ENCODE data around the gene LTB4R2. TPM values are rescaled to one million over a fixed set of nuclear protein-coding genes. Genes with fewer than 3 reads are reported as not detected.
A peak's percentile ranks its signal among the peaks of the same experiment; 100 is the strongest.

Gene LTB4R2
- total RNA-seq, 2 donors from 2014 or later, result 13.7 to 27.1 TPM

DNA sequence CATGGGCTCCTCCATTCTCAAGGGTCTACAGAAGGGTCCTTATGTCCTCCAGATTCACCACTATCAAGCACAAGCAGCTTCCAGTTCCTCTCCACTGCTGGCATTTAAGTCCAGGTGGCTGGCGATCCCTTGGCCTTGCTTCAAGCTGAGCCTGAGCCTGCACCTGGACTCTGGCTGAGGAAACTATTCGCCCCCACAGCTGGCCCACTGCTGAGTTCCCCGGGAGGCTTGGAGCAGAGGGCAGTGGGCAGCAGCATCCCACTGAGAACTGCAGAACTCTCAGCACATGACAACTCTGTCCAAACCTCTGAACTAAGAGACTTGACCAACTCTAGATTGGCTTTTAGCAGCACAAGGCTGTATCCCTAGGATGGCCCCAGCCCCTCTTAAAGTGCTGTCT lies 27.2 kb upstream of the LTB4R2 start:
- Mint-ChIP-seq H3K4me3 (no peak overlapping the region), H3K27me3 (no peaks in the 10 kb centered on the region), H3K9me3 (no peaks in the 10 kb centered on the region), H3K27ac (no peak overlapping the region), H3K36me3 (no peaks in the 10 kb centered on the region), H3K4me1 (ENCODE audit: low read depth in 2 of 2) (peaks cover 24% of the 10 kb centered on the region in 2 donors)
- DNase-seq (ENCODE audit: low spot score), result no peak
- ATAC-seq, result no peak

DNA sequence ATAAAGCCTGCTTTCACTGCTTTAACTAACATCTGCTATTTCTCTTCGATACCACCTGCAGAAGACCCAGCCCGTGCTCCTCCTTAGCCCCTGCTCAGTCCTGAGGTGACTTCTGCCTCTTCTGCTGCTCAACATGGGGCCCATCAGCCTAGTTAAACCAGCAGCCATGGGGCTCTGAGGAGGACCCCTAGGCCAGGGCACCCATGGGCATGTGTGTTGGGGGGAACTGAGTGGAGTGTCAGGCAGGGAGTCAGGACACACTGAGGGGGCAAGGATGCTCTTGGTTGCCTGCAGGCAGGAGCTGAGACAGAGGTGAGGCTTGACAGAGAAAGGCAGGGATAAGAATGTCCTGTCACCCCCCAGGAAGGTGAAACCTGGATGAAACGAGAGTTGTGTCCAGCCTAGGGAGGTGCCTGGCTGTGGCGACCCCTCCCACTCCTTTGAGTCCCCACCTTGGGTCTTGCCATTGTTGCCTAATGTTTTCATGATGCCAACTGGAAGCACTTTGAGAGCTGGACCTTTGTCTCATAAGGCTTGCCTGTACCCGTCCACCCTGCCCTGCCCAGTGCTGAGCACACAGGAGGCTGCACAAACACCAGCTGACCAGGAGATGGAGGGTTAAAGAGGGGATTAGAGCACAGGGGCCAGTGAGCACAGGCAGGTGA lies 26.0 kb upstream of the LTB4R2 start:
- ATAC-seq (no peak), DNase-seq (ENCODE audit: low spot score) (no peak)
- Mint-ChIP-seq H3K27ac (no peak overlapping the region), H3K4me1 (ENCODE audit: low read depth in 2 of 2) (peaks cover 18 to 26% of the 10 kb centered on the region in 2 donors), H3K4me3 (no peak overlapping the region), H3K36me3 (no peaks in the 10 kb centered on the region), H3K27me3 (no peaks in the 10 kb centered on the region), H3K9me3 (no peaks in the 10 kb centered on the region)

DNA sequence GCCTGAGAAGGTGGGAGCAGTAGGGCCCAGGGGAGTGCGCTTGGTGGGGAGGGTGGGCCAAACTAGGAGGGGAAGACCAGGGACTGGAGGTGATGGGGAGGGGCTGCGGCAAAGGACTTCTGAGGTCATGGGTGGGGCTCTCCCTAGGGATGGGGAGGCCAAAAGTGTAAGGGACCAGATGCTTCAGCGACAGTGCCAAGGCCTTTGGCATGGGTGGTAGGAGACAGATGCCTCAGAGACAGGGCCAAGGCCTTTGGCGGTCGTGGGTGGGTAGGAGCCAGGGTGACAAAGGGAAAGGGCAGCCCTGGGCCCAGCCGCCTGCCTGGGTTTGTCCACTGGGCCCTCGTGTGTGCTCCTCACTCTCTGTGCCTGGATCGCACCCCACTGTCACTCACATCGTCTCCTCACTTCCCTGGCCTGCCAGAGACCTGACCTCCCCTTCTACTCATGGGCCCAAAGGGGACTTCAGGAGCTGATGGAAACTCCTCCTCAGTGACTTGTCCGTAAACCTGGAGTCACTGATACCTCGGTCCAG lies 25.4 kb upstream of the LTB4R2 start:
- H3K9me3 Mint-ChIP-seq, result no peaks in the 10 kb centered on the region
- DNase-seq (ENCODE audit: low spot score) (no peak), ATAC-seq (peak in 1 of 2 donors; percentile 15)
- peaks cover 15 to 25% of the 10 kb centered on the region in 2 donors for H3K4me1 Mint-ChIP-seq (ENCODE audit: low read depth in 2 of 2)
- no peak overlapping the region for H3K4me3 Mint-ChIP-seq
- H3K27me3 Mint-ChIP-seq, result no peaks in the 10 kb centered on the region
- no peak overlapping the region for H3K27ac Mint-ChIP-seq
- no peaks in the 10 kb centered on the region for H3K36me3 Mint-ChIP-seq

- Mint-ChIP-seq H3K36me3 (peaks cover 2% of the 10 kb centered on the region), H3K4me3 (no peak overlapping the region), H3K4me1 (ENCODE audit: low read depth in 2 of 2) (peaks cover 22 to 28% of the 10 kb centered on the region in 2 donors), H3K27me3 (no peaks in the 10 kb centered on the region), H3K9me3 (no peaks in the 10 kb centered on the region), H3K27ac (no peak overlapping the region)
- ATAC-seq (no peak), DNase-seq (ENCODE audit: low spot score) (no peak)
These were observed 24.6 kb upstream of the LTB4R2 start for GRCh38 chr14:24285351-24285750.

- Mint-ChIP-seq H3K27me3 (no peaks in the 10 kb centered on the region), H3K27ac (no peak overlapping the region), H3K4me3 (no peak overlapping the region), H3K36me3 (peaks cover 8% of the 10 kb centered on the region), H3K4me1 (ENCODE audit: low read depth in 2 of 2) (peaks cover 21 to 23% of the 10 kb centered on the region in 2 donors), H3K9me3 (no peaks in the 10 kb centered on the region)
- ATAC-seq, result no peak
- DNase-seq (ENCODE audit: low spot score), result no peak
These were observed 22.9 kb upstream of the LTB4R2 start for GRCh38 chr14:24286996-24287395.

GRCh38 chr14:24289649-24290280 lies 20.2 kb upstream of the LTB4R2 start:
- H3K36me3 Mint-ChIP-seq, result peaks cover 8% of the 10 kb centered on the region
- no peak for DNase-seq (ENCODE audit: low spot score)
- H3K9me3 Mint-ChIP-seq, result no peaks in the 10 kb centered on the region
- peaks cover 21 to 23% of the 10 kb centered on the region in 2 donors for H3K4me1 Mint-ChIP-seq (ENCODE audit: low read depth in 2 of 2)
- H3K27ac Mint-ChIP-seq, result no peak overlapping the region
- H3K4me3 Mint-ChIP-seq, result no peak overlapping the region
- H3K27me3 Mint-ChIP-seq, result no peaks in the 10 kb centered on the region
- ATAC-seq, result peak; percentile 94 to 98

DNA sequence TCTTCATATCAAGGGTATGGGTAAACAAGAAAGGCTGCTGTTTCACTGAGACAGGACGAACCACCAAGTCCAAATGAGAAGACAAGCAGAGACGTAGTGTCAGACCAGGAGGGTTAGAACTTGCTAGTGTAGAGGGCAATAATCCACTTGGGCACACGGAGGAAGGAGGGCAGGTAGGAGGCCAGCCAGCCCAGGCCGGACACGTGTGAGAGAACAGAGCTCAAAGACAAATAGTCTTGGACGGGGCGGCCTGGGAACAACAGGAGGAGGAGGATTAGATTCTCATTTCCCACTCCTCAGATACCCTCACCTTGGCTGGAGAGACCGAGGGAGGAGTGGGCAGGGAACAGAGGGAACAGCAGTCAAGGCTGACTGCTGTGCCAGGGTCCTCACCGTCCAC lies 19.2 kb upstream of the LTB4R2 start:
- H3K9me3 Mint-ChIP-seq, result no peaks in the 10 kb centered on the region
- H3K27ac Mint-ChIP-seq, result no peak overlapping the region
- H3K27me3 Mint-ChIP-seq, result no peaks in the 10 kb centered on the region
- peaks cover 8% of the 10 kb centered on the region for H3K36me3 Mint-ChIP-seq
- no peak overlapping the region for H3K4me3 Mint-ChIP-seq
- peaks cover 21 to 23% of the 10 kb centered on the region in 2 donors for H3K4me1 Mint-ChIP-seq (ENCODE audit: low read depth in 2 of 2)
- DNase-seq (ENCODE audit: low spot score) (no peak), ATAC-seq (no peak)

DNA sequence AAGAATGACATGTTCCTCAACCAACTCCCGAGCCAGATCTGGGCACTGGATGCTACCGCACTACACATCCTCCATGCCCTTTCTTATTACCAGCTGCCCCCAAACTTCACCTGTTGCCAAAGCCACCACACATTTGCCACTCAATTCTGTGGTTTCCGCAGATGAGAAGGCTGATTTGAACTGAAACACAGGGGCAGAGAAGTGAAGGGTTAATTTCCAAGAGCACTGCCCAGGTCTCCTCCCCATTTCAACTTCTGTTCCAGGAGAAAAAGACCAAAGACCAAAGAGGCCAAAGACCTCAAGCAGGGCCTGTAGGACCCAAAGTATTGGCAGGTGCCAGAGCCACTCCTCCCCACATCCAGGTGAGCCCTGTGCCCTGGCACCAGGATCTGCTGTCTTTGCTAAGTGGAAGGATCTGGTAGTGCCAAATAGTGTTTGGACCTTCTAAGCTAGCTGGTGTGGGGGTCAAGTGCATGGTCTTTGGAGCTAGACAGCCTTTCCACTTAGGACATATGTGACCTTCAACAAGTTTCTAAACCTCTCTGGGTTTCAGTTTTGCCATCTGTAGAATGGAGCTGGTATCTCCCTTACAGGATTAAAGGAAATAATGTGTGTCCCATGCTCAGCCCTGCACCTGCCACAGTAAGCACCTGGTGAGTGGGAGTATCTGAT lies 18.4 kb upstream of the LTB4R2 start:
- DNase-seq (ENCODE audit: low spot score), result no peak
- H3K27ac Mint-ChIP-seq, result no peak overlapping the region
- H3K4me3 Mint-ChIP-seq, result no peak overlapping the region
- ATAC-seq, result no peak
- H3K36me3 Mint-ChIP-seq, result peaks cover 8% of the 10 kb centered on the region
- peaks cover 28 to 31% of the 10 kb centered on the region in 2 donors for H3K4me1 Mint-ChIP-seq (ENCODE audit: low read depth in 2 of 2)
- no peaks in the 10 kb centered on the region for H3K27me3 Mint-ChIP-seq
- H3K9me3 Mint-ChIP-seq, result no peaks in the 10 kb centered on the region

GRCh38 chr14:24292118-24292807 lies 17.7 kb upstream of the LTB4R2 start:
- H3K36me3 Mint-ChIP-seq, result peaks cover 8% of the 10 kb centered on the region
- H3K27ac Mint-ChIP-seq, result no peak overlapping the region
- no peak overlapping the region for H3K4me3 Mint-ChIP-seq
- DNase-seq (ENCODE audit: low spot score) (no peak), ATAC-seq (no peak)
- no peaks in the 10 kb centered on the region for H3K9me3 Mint-ChIP-seq
- H3K4me1 Mint-ChIP-seq (ENCODE audit: low read depth in 2 of 2), result peaks cover 35 to 38% of the 10 kb centered on the region in 2 donors
- H3K27me3 Mint-ChIP-seq, result no peaks in the 10 kb centered on the region

- DNase-seq (ENCODE audit: low spot score) (no peak), ATAC-seq (no peak)
- Mint-ChIP-seq H3K36me3 (peaks cover 8% of the 10 kb centered on the region), H3K27me3 (no peaks in the 10 kb centered on the region), H3K4me3 (no peak overlapping the region), H3K27ac (no peak overlapping the region), H3K4me1 (ENCODE audit: low read depth in 2 of 2) (peaks cover 33 to 39% of the 10 kb centered on the region in 2 donors), H3K9me3 (no peaks in the 10 kb centered on the region)
These were observed 16.4 kb upstream of the LTB4R2 start for GRCh38 chr14:24293525-24293924.

- Mint-ChIP-seq H3K9me3 (no peaks in the 10 kb centered on the region), H3K4me3 (no peak overlapping the region), H3K36me3 (no peaks in the 10 kb centered on the region), H3K4me1 (ENCODE audit: low read depth in 2 of 2) (peaks cover 41 to 42% of the 10 kb centered on the region in 2 donors), H3K27me3 (no peaks in the 10 kb centered on the region), H3K27ac (peak overlapping the region; percentile 7 to 72)
- DNase-seq (ENCODE audit: low spot score), result peak; percentile 84
- peak; percentile 80 to 84 for ATAC-seq
These were observed 13.4 kb upstream of the LTB4R2 start for GRCh38 chr14:24296341-24297157.

GRCh38 chr14:24297190-24297964 lies 12.6 kb upstream of the LTB4R2 start:
- no peaks in the 10 kb centered on the region for H3K27me3 Mint-ChIP-seq
- peak overlapping the region; percentile 7 to 72 for H3K27ac Mint-ChIP-seq
- no peaks in the 10 kb centered on the region for H3K9me3 Mint-ChIP-seq
- peak overlapping the region; percentile 0 for H3K4me3 Mint-ChIP-seq
- no peak for ATAC-seq
- DNase-seq (ENCODE audit: low spot score), result no peak
- H3K36me3 Mint-ChIP-seq, result no peaks in the 10 kb centered on the region
- peaks cover 41 to 49% of the 10 kb centered on the region in 2 donors for H3K4me1 Mint-ChIP-seq (ENCODE audit: low read depth in 2 of 2)

Measured in natural killer cell treated with Interleukin-12 subunit alpha and Interleukin-12 subunit beta and Interleukin-15 and Interleukin-18, amount 100 ng/mL, for 72 hours (primary cell).